ENCODE measurements around the gene DEPDC5.

GRCh38 chr22:31948002-31948401 lies 194.2 kb downstream of the DEPDC5 start:
- TF ChIP-seq, protein P1, sequence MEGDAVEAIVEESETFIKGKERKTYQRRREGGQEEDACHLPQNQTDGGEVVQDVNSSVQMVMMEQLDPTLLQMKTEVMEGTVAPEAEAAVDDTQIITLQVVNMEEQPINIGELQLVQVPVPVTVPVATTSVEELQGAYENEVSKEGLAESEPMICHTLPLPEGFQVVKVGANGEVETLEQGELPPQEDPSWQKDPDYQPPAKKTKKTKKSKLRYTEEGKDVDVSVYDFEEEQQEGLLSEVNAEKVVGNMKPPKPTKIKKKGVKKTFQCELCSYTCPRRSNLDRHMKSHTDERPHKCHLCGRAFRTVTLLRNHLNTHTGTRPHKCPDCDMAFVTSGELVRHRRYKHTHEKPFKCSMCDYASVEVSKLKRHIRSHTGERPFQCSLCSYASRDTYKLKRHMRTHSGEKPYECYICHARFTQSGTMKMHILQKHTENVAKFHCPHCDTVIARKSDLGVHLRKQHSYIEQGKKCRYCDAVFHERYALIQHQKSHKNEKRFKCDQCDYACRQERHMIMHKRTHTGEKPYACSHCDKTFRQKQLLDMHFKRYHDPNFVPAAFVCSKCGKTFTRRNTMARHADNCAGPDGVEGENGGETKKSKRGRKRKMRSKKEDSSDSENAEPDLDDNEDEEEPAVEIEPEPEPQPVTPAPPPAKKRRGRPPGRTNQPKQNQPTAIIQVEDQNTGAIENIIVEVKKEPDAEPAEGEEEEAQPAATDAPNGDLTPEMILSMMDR (conservative IDR thresholded peaks at IDR 0.05; ENCODE audit: low read depth, low read length): no peak
- TF ChIP-seq EZH2 (IDR thresholded peaks at IDR 0.05; ENCODE audit: borderline replicate concordance, low read depth, low read length, poor library complexity, severe bottlenecking): no peak

All from A673 (cell line).